HepG2 (cell line): ENCODE measurements around the gene MAGI1. TPM values are rescaled to one million over a fixed set of nuclear protein-coding genes. Genes with fewer than 3 reads are reported as not detected.
A peak's percentile ranks its signal among the peaks of the same experiment; 100 is the strongest.

Experiments
- CCDC6 ChIP-seq: sonication (generic); formaldehyde crosslinking; IDR thresholded peaks from 2 replicates; pipeline ENCODE4 v1.8.1; 2022; ENCODE audit warnings: mild to moderate bottlenecking, missing genetic modification reagents, moderate library complexity
- CENPX ChIP-seq: sonication (generic); formaldehyde crosslinking; IDR thresholded peaks from 2 replicates; pipeline ENCODE4 v1.9.0; 2021; ENCODE audit warnings: mild to moderate bottlenecking, missing genetic modification reagents, moderate library complexity
- ELF1 ChIP-seq: sonication (generic); formaldehyde crosslinking; IDR thresholded peaks from 2 replicates; pipeline ENCODE4 v1.4.0; 2020; ENCODE audit warnings: missing genetic modification reagents
- EP300 ChIP-seq, 3 experiments: sonication (generic) in 1 of 3; formaldehyde crosslinking in 1 of 3; IDR thresholded peaks; 2 replicates each; pipeline versions ENCODE4 v1.5.1 to v1.6.1; 2011 to 2020; ENCODE audit warnings: low read depth in 2 of 3, low read length in 2 of 3, borderline replicate concordance in 1 of 3, improper control_type of control experiment in 1 of 3, mild to moderate bottlenecking in 1 of 3, missing genetic modification reagents in 1 of 3, moderate library complexity in 1 of 3
- ERF ChIP-seq: IDR thresholded peaks from 2 replicates; pipeline ENCODE4 v1.6.1; 2018; ENCODE audit warnings: missing biosample characterization, missing genetic modification reagents
- GTF2F1 ChIP-seq: fragments of 150-350 bp; IDR thresholded peaks from 2 replicates; pipeline ENCODE4 v1.6.1; 2014; ENCODE audit warnings: low read length
- ISL2 ChIP-seq: sonication (generic); formaldehyde crosslinking; IDR thresholded peaks from 2 replicates; pipeline ENCODE4 v1.5.0; 2020; ENCODE audit warnings: missing genetic modification reagents
- KMT2A ChIP-seq: sonication (generic); formaldehyde crosslinking; IDR thresholded peaks from 2 replicates; pipeline ENCODE4 v1.4.0; 2020; ENCODE audit warnings: missing genetic modification reagents
- NFRKB ChIP-seq: fragments of 450-650 bp; IDR thresholded peaks from 2 replicates; pipeline ENCODE4 v1.6.1; 2017
- NR1H2 ChIP-seq: sonication (generic); formaldehyde crosslinking; IDR thresholded peaks from 2 replicates; pipeline ENCODE4 v1.8.1; 2022; ENCODE audit warnings: low read depth, missing genetic modification reagents, borderline replicate concordance
- SMAD3 ChIP-seq: sonication (generic); formaldehyde crosslinking; IDR thresholded peaks from 2 replicates; pipeline ENCODE4 v1.4.0; 2020; ENCODE audit warnings: missing genetic modification reagents
- SP140L ChIP-seq: sonication (generic); formaldehyde crosslinking; IDR thresholded peaks from 2 replicates; pipeline ENCODE4 v1.4.0; 2020; ENCODE audit warnings: missing genetic modification reagents, borderline replicate concordance
- SRSF9 ChIP-seq: fragments of 200-400 bp; formaldehyde crosslinking; IDR thresholded peaks from 2 replicates; pipeline ENCODE4 v1.6.1; 2018; ENCODE audit warnings: borderline replicate concordance, mild to moderate bottlenecking, low read depth, low read length; ENCODE audit not compliant: insufficient read depth, poor library complexity, severe bottlenecking
- TCF7 ChIP-seq: sonication (generic); IDR thresholded peaks from 2 replicates; pipeline ENCODE4 v1.6.1; 2016; ENCODE audit warnings: antibody characterized with exemption, low read depth
- TGIF2 ChIP-seq: IDR thresholded peaks from 2 replicates; pipeline ENCODE4 v1.6.1; 2016; ENCODE audit warnings: control low read depth, missing compliant biosample characterization
- ZFAT ChIP-seq: sonication (generic); formaldehyde crosslinking; conservative IDR thresholded peaks from 2 replicates; pipeline ENCODE4 v1.8.1; 2023; ENCODE audit warnings: missing genetic modification reagents, inconsistent platforms
- ZFP36L1 ChIP-seq: sonication (generic); formaldehyde crosslinking; IDR thresholded peaks from 2 replicates; pipeline ENCODE4 v1.8.0; 2022; ENCODE audit warnings: mild to moderate bottlenecking, missing genetic modification reagents, moderate library complexity
- ZNF33B ChIP-seq: sonication (generic); formaldehyde crosslinking; IDR thresholded peaks from 2 replicates; pipeline ENCODE4 v1.5.1; 2020; ENCODE audit warnings: mild to moderate bottlenecking, missing genetic modification reagents
- ZNF350 ChIP-seq: sonication (generic); formaldehyde crosslinking; IDR thresholded peaks from 2 replicates; pipeline ENCODE4 v1.4.0; 2020; ENCODE audit warnings: mild to moderate bottlenecking, low read depth, missing genetic modification reagents, borderline replicate concordance
- ZNF747 ChIP-seq: sonication (generic); formaldehyde crosslinking; IDR thresholded peaks from 2 replicates; pipeline ENCODE4 v1.8.1; 2023; ENCODE audit warnings: missing genetic modification reagents, mild to moderate bottlenecking, borderline replicate concordance
- ZNF879 ChIP-seq: sonication (generic); formaldehyde crosslinking; IDR thresholded peaks from 2 replicates; pipeline ENCODE4 v1.8.1; 2023; ENCODE audit warnings: missing genetic modification reagents
- polyA plus RNA-seq, 8 experiments: library from polyadenylated mRNA; depleted of rRNA in 3 of 8; stranded (reverse) in 7 of 8; unstranded in 1 of 8; fragments of >200 nt; fragmentation: Illumina TruSeq in 4 of 8; extraction: Trizol in 4 of 8; gene quantifications; 2 replicates each; pipeline versions ENCODE4 v1.2.1 to v1.2.3, GENCODE V29; 2011 to 2016; ENCODE audit warnings: low read depth in 4 of 8, missing spikeins in 1 of 8, mixed read lengths in 1 of 8; ENCODE audit not compliant: insufficient read depth in 1 of 8
- total RNA-seq, 5 experiments: library from RNA; depleted of rRNA; stranded (reverse); fragments of >200 nt; fragmentation: Illumina TruSeq; extraction: Trizol; gene quantifications; 2 replicates each; pipeline ENCODE4 v1.2.3, GENCODE V29; 2016; ENCODE audit warnings: low read depth in 1 of 5
- TF ChIP-seq, protein P1 (sequence below): IDR thresholded peaks from 2 replicates; pipeline ENCODE4 v1.6.1; 2012; ENCODE audit warnings: low read depth, low read length, improper control_type of control experiment
- TF ChIP-seq, protein P2 (sequence below): sonication (generic); formaldehyde crosslinking; IDR thresholded peaks from 2 replicates; pipeline ENCODE4 v1.5.1; 2020; ENCODE audit warnings: mild to moderate bottlenecking, missing genetic modification reagents, borderline replicate concordance
- TF ChIP-seq, protein P3 (sequence below): sonication (generic); formaldehyde crosslinking; IDR thresholded peaks from 2 replicates; pipeline ENCODE4 v1.4.0; 2020; ENCODE audit warnings: low read depth, mild to moderate bottlenecking, missing genetic modification reagents
- TF ChIP-seq, protein P4 (sequence below): sonication (generic); formaldehyde crosslinking; IDR thresholded peaks from 2 replicates; pipeline ENCODE4 v1.4.0; 2020; ENCODE audit warnings: mild to moderate bottlenecking, missing genetic modification reagents
- TF ChIP-seq, protein P5 (sequence below): sonication (generic); formaldehyde crosslinking; IDR thresholded peaks from 2 replicates; pipeline ENCODE4 v1.4.0; 2020; ENCODE audit warnings: missing genetic modification reagents
- TF ChIP-seq, protein P6 (sequence below): sonication (generic); formaldehyde crosslinking; IDR thresholded peaks from 2 replicates; pipeline ENCODE4 v1.4.0; 2020; ENCODE audit warnings: mild to moderate bottlenecking, missing genetic modification reagents

MAGI1 gene
- total and polyA plus RNA-seq, 2 of the 13 experiments (the other 11 are each of a cell fraction or from before 2014, with no cell fraction given) = 22.2 to 26.0 TPM

DNA sequence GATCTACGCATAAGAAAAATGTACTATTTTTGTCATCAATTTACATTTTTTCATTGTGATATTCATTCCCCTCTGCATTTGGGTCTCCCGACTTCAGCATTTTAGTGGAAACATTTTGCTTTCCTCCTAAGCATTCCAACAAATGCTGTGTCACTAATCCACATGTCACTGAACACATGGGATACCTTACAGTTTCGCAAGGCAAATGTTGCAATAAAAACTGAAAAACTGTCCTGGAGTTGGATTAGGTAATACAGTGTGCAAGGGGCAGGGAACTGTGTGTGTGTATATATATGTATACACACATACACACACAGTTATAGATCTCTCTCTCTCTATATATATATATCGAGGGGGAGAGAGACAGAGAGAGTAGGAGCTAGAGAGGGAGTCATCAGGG, 632.2 kb downstream of the MAGI1 start (continued):
- TF ChIP-seq, protein P1, sequence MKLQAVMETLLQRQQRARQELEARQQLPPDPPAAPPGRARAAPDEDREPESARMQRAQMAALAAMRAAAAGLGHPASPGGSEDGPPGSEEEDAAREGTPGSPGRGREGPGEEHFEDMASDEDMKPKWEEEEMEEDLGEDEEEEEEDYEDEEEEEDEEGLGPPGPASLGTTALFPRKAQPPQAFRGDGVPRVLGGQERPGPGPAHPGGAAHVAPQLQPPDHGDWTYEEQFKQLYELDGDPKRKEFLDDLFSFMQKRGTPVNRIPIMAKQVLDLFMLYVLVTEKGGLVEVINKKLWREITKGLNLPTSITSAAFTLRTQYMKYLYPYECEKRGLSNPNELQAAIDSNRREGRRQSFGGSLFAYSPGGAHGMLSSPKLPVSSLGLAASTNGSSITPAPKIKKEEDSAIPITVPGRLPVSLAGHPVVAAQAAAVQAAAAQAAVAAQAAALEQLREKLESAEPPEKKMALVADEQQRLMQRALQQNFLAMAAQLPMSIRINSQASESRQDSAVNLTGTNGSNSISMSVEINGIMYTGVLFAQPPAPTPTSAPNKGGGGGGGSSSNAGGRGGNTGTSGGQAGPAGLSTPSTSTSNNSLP = 0 out of 2 replicates have a peak, but pooled peaks have one; percentile 31
- no peak for TF ChIP-seq ZNF350 (CRISPR knock-in tag)
- no peak for TF ChIP-seq SRSF9
- TF ChIP-seq, protein P2, sequence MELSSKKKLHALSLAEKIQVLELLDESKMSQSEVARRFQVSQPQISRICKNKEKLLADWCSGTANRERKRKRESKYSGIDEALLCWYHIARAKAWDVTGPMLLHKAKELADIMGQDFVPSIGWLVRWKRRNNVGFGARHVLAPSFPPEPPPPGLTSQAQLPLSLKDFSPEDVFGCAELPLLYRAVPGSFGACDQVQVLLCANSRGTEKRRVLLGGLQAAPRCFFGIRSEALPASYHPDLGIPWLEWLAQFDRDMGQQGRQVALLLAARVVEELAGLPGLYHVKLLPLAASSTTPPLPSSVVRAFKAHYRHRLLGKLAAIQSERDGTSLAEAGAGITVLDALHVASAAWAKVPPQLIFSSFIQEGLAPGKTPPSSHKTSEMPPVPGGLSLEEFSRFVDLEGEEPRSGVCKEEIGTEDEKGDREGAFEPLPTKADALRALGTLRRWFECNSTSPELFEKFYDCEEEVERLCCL (CRISPR knock-in tag) = no peak
- TF ChIP-seq NFRKB = no peak
- TF ChIP-seq EP300 (IDR thresholded peaks at IDR 0.05; ENCODE audit: low read depth in 2 of 2, low read length in 2 of 2) = peak; percentile 28 to 58; a peak in 2 of 4 replicates
- no peak for TF ChIP-seq EP300 (CRISPR knock-in tag; IDR thresholded peaks at IDR 0.05; ENCODE audit: borderline replicate concordance)
- TF ChIP-seq, protein P3, sequence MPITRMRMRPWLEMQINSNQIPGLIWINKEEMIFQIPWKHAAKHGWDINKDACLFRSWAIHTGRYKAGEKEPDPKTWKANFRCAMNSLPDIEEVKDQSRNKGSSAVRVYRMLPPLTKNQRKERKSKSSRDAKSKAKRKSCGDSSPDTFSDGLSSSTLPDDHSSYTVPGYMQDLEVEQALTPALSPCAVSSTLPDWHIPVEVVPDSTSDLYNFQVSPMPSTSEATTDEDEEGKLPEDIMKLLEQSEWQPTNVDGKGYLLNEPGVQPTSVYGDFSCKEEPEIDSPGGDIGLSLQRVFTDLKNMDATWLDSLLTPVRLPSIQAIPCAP (CRISPR knock-in tag) = no peak
- TF ChIP-seq, protein P4, sequence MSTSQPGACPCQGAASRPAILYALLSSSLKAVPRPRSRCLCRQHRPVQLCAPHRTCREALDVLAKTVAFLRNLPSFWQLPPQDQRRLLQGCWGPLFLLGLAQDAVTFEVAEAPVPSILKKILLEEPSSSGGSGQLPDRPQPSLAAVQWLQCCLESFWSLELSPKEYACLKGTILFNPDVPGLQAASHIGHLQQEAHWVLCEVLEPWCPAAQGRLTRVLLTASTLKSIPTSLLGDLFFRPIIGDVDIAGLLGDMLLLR (CRISPR knock-in tag) = no peak
- TF ChIP-seq ZNF33B (CRISPR knock-in tag) = no peak
- TF ChIP-seq GTF2F1 = no peak
- TF ChIP-seq, protein P5, sequence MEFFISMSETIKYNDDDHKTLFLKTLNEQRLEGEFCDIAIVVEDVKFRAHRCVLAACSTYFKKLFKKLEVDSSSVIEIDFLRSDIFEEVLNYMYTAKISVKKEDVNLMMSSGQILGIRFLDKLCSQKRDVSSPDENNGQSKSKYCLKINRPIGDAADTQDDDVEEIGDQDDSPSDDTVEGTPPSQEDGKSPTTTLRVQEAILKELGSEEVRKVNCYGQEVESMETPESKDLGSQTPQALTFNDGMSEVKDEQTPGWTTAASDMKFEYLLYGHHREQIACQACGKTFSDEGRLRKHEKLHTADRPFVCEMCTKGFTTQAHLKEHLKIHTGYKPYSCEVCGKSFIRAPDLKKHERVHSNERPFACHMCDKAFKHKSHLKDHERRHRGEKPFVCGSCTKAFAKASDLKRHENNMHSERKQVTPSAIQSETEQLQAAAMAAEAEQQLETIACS (CRISPR knock-in tag) = no peak
- no peak for TF ChIP-seq ERF (CRISPR knock-in tag)
- peak; percentile 63; the same call in 1 of the 2 replicates for TF ChIP-seq SMAD3 (CRISPR knock-in tag)
- TF ChIP-seq TGIF2 (CRISPR knock-in tag) = peak; percentile 77; the same call in 1 of the 2 replicates
- TF ChIP-seq ELF1 (CRISPR knock-in tag) = no peak
- no peak for TF ChIP-seq TCF7
- TF ChIP-seq ZNF747 (CRISPR knock-in tag) = no peak
- TF ChIP-seq NR1H2 (CRISPR knock-in tag) = no peak
- TF ChIP-seq, protein P6, sequence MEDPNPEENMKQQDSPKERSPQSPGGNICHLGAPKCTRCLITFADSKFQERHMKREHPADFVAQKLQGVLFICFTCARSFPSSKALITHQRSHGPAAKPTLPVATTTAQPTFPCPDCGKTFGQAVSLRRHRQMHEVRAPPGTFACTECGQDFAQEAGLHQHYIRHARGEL (CRISPR knock-in tag) = no peak
- TF ChIP-seq CCDC6 (CRISPR knock-in tag) = no peak
- TF ChIP-seq KMT2A (CRISPR knock-in tag) = no peak
- no peak for TF ChIP-seq ZFP36L1
- TF ChIP-seq CENPX (CRISPR knock-in tag) = no peak
- no peak for TF ChIP-seq ISL2 (CRISPR knock-in tag)
- TF ChIP-seq ZNF879 (CRISPR knock-in tag) = no peak
- no peak for TF ChIP-seq SP140L (CRISPR knock-in tag)
- no peak for TF ChIP-seq ZFAT (CRISPR knock-in tag)
